HG03558 (cell line): ENCODE data around the gene LIN7C.
"Not testable (repeated sequence)": the region's sequence is repeated elsewhere in the genome, so short reads cannot be mapped to it uniquely, and the experiment has no call there.

Source experiments
- ATAC-seq: cut with Tn5 transposase; IDR thresholded peaks from one replicate; pipeline ENCODE4 v1.9.1; 2021; ENCODE audit warnings: moderate number of reproducible peaks; ENCODE audit not compliant: unreplicated experiment; ENCODE audit errors: extremely low read depth

Gene LIN7C

GRCh38 chr11:27506200-27507182, at the start of gene LIN7C:
Gene LIN7C (minus strand): TSS chr11:27506769. CDS start chr11:27506752, 17 bp downstream.
- peak; percentile 89 for ATAC-seq

DNA sequence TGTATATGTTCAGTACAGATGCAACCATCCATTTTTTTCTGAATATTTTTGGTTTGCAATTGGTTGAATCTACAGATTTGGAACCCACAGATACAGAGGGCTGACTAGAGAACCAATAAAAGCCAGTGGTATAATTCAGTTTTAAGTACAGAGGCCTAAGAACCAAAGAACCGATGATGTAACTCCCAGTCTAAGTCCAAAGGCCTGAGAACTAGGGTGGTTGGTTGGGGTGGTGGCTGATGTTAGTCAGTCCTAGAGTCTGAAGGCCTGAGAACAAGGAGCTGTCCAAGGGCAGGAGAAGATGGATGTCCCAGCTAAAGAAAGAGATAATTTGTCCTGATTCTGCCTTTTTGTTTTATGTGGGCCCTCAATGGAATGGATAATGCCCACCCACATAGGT, 48.7 kb upstream of the LIN7C start:
- no peak for ATAC-seq

DNA sequence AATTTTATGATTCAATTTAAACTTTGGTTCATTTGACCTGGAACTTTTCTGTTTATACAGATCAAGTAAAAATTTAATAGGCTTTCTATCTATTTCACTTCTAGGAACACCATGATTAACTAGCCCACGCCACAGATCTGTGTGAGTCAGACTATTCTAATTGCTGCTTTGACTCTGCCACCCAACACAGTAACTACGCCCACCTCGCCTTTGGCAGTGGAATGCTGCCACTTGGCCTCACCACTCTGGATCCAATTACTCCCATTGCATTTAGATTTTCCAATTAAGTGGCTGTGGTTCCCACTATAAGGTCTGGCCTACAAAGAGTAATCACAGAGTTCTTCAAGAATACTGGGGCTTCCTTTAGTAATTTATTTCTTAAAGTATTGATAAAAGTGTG, 46.6 kb upstream of the LIN7C start:
- no peak for ATAC-seq

DNA sequence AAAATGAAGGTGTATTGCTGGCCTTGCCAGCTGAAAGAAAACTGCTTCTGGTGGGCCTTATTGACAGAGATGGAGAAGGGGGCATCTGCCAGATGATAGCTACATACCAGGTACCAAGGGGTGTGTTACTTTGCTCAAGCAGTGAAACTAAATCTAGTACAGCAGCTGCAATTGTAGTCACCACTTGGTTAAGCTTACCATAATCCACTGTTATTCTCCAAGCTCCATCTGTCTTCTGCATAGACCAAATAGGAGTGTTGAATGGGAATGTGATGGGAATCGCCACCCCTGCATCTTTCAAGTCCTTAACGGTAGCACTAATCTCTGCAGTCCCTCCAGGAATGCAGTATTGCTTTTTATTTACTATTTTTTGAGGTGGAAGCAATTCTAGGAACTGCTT, 45.8 kb upstream of the LIN7C start:
- ATAC-seq, result no peak

GRCh38 chr11:27551127-27551526, 44.6 kb upstream of the LIN7C start:
- ATAC-seq, result no peak

- ATAC-seq, result no peak
Observed at GRCh38 chr11:27545946-27546345, 39.4 kb upstream of the LIN7C start.

DNA sequence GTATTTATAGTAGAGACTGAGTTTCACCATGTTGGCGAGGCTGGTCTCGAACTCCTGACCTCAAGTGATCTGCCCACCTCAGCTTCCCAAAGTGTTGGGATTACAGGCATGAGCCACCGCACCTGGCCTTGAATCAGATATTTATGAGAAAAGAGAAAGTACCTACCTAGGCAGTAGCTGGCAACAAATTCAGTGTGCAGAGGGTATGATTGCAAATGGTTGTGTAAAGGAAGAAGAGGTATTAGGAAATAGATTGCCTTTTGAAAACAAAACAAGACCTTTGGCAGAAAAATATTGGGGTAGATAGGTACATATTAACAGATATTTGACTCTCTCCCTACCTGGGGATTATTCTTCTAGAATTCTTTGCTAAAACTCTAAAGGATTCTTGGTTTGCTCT, 38.5 kb upstream of the LIN7C start:
- ATAC-seq, result no peak

DNA sequence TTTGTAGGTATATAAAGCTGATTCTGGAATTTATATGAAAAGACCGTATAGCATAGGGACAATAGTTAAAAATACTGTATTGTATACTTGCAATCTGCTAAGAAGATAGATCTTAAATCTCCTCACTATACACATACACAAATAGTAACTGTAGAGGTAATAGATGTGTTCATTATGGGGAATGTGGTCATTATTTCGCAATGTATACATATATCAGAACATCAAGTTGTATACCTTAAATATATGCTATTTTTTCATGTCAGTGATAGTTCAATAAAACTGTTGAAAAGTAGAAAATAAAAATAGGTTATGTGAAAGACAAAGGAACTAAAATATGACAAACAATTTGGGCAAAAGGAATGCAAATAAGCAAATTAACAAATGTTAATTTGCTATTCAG, 35.2 kb upstream of the LIN7C start:
- no peak for ATAC-seq

- ATAC-seq, result no peak
Observed at GRCh38 chr11:27540051-27540450, 33.5 kb upstream of the LIN7C start.

DNA sequence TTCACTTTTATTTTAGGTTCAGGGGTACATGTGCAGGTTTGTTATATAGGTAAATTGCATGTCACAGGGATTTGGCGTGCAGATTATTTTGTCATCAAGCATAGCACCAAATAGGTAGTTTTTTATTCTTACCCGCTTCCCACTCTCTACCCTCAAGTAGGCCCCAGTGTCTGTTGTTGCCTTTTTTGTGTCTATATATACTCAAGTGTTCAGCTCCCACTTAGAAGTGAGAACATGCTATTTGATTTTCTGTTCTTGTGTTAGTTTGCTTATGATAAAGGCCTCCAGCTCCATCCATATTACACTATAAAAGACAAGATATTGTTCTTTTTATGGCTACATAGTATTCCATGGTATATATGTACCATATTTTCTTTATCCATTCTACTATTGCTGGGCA, 28.5 kb upstream of the LIN7C start:
- ATAC-seq, result no peak

DNA sequence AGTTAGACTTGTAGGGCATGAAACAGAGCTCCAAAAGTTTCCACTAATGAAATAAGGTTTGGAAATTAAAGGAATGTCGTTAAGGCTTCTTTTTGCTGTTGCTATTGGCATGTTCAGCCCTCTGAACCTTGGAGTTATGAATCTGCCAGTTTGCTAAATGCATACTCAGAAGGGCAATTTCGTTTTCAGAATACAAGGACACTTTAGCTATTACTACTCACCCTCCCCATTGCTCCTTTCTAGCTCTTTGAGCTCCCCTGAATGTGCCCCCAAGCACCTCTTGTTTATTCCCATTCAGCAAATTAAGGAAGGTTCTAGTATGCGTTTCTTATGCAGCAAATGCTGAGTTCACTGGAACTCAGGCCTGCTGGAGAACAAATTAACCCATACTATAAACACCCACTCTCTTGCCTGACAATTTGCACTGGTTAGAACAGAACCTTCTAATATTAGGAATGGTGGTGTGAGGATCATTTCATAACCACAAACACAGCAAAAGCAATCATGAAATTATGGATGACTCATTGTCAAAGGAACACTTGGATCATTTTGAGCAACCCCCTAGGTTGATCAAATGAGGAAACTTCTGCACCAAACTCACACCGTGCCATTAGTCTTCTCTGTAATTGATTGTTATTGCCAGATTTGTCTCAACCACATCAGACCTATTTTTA, 26.2 kb upstream of the LIN7C start:
- no peak for ATAC-seq

DNA sequence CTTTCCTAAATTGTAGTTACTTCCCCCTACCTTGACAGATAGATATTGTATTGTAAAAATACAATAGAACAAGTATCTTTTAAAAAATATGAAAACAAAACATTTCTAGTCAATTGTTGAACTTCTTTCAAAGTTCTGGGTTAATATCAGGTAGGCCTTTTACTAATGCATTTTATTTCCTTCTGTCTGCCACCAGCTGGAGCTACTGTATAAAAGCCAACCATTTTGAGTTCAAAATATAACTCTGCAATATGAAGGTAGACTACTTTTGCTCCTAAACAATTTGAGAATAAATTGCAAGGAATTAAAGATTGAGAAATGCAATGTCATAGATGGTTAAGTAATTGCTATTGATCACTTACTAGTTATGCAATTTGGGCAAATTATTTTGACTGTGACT, 22.1 kb upstream of the LIN7C start:
- no peak for ATAC-seq

DNA sequence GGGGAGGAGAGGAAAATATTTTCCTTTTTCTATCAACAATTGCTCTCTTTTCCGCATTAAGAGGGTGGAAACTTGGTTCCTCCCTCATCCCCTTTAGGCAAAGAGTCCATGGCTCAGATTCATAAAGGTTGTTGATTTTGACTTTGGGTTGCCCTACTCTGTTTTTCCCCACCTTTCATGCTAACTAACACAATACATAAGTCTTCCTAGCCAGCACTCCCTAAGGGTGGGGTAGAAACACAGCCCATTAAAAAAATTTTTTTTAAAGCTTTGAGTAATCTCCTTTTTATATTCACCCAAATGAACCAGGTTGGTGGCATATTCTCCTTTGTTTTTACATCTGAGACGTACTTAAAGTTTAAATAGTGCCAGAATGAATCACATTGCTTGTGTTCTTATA, 20.0 kb upstream of the LIN7C start:
- ATAC-seq, result no peak

DNA sequence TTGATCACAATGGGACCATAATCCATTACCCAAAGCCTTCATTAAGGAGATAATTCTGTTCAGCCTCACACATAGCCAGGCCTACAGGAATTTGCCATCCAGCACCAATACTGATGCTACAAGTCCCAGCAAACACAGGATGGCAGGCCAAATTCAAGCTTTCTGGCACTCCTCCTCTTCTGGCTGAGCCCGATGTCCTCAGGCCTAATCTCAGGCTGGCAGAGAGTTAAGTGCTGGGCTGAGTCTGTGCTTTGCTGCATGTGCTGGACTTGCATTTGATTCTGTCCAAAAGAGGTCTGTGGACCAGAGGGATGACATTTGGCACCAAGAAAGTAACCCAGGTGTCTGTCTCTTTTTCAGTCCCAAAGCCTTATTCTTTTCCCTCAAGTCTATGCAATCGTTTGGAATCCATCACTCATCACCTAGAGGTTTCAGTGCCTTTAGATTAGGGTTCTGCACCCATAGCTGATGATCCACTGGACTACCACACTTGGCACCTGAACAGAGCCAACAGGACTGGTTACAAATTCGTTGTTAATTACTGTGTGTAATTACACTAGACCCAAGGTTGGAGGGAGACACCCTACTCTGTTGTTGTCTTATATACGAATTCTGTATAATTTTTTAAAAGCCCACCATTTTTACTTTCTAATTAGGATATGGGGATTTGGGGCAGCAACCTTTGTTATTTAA, 19.4 kb upstream of the LIN7C start:
- ATAC-seq, result no peak

- no peak for ATAC-seq
Observed at GRCh38 chr11:27524155-27524554, 17.6 kb upstream of the LIN7C start.

GRCh38 chr11:27520226-27520625, 13.7 kb upstream of the LIN7C start:
- no peak for ATAC-seq

GRCh38 chr11:27518518-27518917, 11.9 kb upstream of the LIN7C start:
- ATAC-seq, result no peak

- not testable (repeated sequence) for ATAC-seq
Observed at GRCh38 chr11:27517490-27517889, 10.9 kb upstream of the LIN7C start.

- no peak for ATAC-seq
Observed at GRCh38 chr11:27514558-27514957, 8.0 kb upstream of the LIN7C start.

- ATAC-seq, result no peak
Observed at GRCh38 chr11:27514076-27514475, 7.5 kb upstream of the LIN7C start.

DNA sequence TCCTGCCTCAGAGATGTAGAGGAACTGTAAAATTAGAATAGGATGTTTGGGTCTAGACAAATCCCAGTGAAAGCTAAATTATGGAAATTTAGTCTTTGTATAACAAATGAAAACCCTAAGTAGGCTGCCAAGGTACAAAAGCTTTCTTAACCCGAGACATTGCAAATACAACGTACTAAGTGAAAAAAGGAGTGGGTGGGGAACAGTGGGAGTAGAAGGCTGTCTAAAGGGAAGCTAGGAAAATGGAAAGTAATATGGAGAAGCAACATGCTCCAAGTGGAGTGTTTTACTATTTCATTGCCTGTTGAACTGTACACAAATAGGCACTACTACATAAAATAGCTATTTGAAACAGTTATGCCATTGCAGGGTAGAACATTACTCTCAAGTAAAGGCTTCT, 6.8 kb upstream of the LIN7C start:
- ATAC-seq, result no peak
